H1 (cell line): ENCODE results near the gene CARD18. TPM values are rescaled to one million over a fixed set of nuclear protein-coding genes. Genes with fewer than 3 reads are reported as not detected.

Experiments
- CREB1 ChIP-seq: IDR thresholded peaks from 2 replicates; pipeline ENCODE4 v1.6.1; 2012; ENCODE audit warnings: inconsistent platforms
- HDAC2 ChIP-seq, 2 experiments: fragments of 300-600 bp in 1 of 2; sonication (generic) in 1 of 2; IDR thresholded peaks; 2 replicates each; pipeline ENCODE4 v1.6.1; 2011 to 2012; ENCODE audit warnings: low read depth in 2 of 2, low read length in 2 of 2, mild to moderate bottlenecking in 2 of 2, moderate library complexity in 2 of 2, borderline replicate concordance in 1 of 2, inconsistent platforms in 1 of 2
- KDM5A ChIP-seq: fragments of 200-600 bp; IDR thresholded peaks from 2 replicates; pipeline ENCODE4 v1.7.1; 2012; ENCODE audit warnings: mild to moderate bottlenecking, low read length, inconsistent platforms, mixed read lengths
- RXRA ChIP-seq: IDR thresholded peaks from 2 replicates; pipeline ENCODE4 v1.6.1; 2011; ENCODE audit warnings: low read depth, mild to moderate bottlenecking, low read length, moderate library complexity; ENCODE audit not compliant: insufficient read depth
- SUZ12 ChIP-seq: fragments of 200-600 bp; sonication (generic); IDR thresholded peaks from 2 replicates; pipeline ENCODE4 v1.6.1; 2012; ENCODE audit warnings: mild to moderate bottlenecking, inconsistent platforms, low read length, moderate library complexity, mixed read lengths
- TBP ChIP-seq: IDR thresholded peaks from 2 replicates; pipeline ENCODE4 v1.6.1; 2011; ENCODE audit warnings: low read depth, low read length, improper control_type of control experiment
- polyA plus RNA-seq, 7 experiments: library from polyadenylated mRNA; depleted of rRNA in 3 of 7; stranded (reverse) in 5 of 7; unstranded in 2 of 7; fragments of >200 nt in 5 of 7; fragments of 200-250 nt in 2 of 7; gene quantifications; 1 replicate in 5 of 7; 2 replicates in 1 of 7; 4 replicates in 1 of 7; pipeline versions ENCODE4 v1.2.1 to v1.2.3, GENCODE V29; 2011 to 2013; ENCODE audit warnings: missing spikeins in 2 of 7, mixed read lengths in 2 of 7
- total RNA-seq: library from RNA; stranded (reverse); fragmentation: NEBNext Ultra II Directional; extraction: Animal tissue kit (Norgen Biotek cat#: 25700); gene quantifications from 2 replicates; pipeline ENCODE4 v1.2.1, GENCODE V29; 2021

The CARD18 gene
- total and polyA plus RNA-seq, 2 of the 8 experiments (the other 6 are each of a cell fraction or from before 2014, with no cell fraction given), result not detected

GRCh38 chr11:105168457-105168856, 28.9 kb upstream of the CARD18 start (continued):
- TF ChIP-seq CREB1 (no peak), SUZ12 (no peak), HDAC2 (IDR thresholded peaks at IDR 0.05; ENCODE audit: borderline replicate concordance in 1 of 2, low read depth in 2 of 2, low read length in 2 of 2) (no peak), KDM5A (no peak), RXRA (no peak), TBP (no peak)
